ENCODE data around the gene TSACC.

Gene TSACC

GRCh38 chr1:156376958-156377919, 38.9 kb downstream of the TSACC start:
- no peak for DNase-seq

- no peak for DNase-seq
These were observed 40.2 kb downstream of the TSACC start for GRCh38 chr1:156378557-156378956.

GRCh38 chr1:156379420-156380165, 41.3 kb downstream of the TSACC start:
- DNase-seq = no peak

- no peak for DNase-seq
These were observed 44.2 kb downstream of the TSACC start for GRCh38 chr1:156382561-156382960.

- peak; percentile 63 for DNase-seq
These were observed 44.7 kb downstream of the TSACC start for GRCh38 chr1:156383023-156383422.

- DNase-seq = no peak
These were observed 45.7 kb downstream of the TSACC start for GRCh38 chr1:156384007-156384406.

- no peak for DNase-seq
These were observed 46.3 kb downstream of the TSACC start for GRCh38 chr1:156384658-156385057.

- peak; percentile 70 for DNase-seq
These were observed 47.3 kb downstream of the TSACC start for GRCh38 chr1:156385534-156386031.

GRCh38 chr1:156386134-156386901, 48.0 kb downstream of the TSACC start:
- DNase-seq = no peak

GRCh38 chr1:156386949-156387869, 48.9 kb downstream of the TSACC start:
- no peak for DNase-seq

- no peak for DNase-seq
These were observed 49.5 kb downstream of the TSACC start for GRCh38 chr1:156387870-156388173.

- DNase-seq = no peak
These were observed 50.1 kb downstream of the TSACC start for GRCh38 chr1:156388174-156389137.

GRCh38 chr1:156389311-156389710, 51.0 kb downstream of the TSACC start:
- no peak for DNase-seq

- no peak for DNase-seq
These were observed 52.4 kb downstream of the TSACC start for GRCh38 chr1:156390469-156391365.

GRCh38 chr1:156391366-156391677, 53.0 kb downstream of the TSACC start:
- no peak for DNase-seq

- DNase-seq = no peak
These were observed 53.4 kb downstream of the TSACC start for GRCh38 chr1:156391701-156392100.

GRCh38 chr1:156392452-156392853, 54.1 kb downstream of the TSACC start:
- no peak for DNase-seq

- DNase-seq = no peak
These were observed 54.8 kb downstream of the TSACC start for GRCh38 chr1:156393095-156393494.

GRCh38 chr1:156394082-156394481, 55.8 kb downstream of the TSACC start:
- no peak for DNase-seq

Measured in NCI-H2227 treated with DMSO at 0.1 percent for 48 hours (cell line).